IPS-18c (cell line): Measurements from ENCODE around the gene ZNF343.

ENCODE experiments used
- H3K4me3 ChIP-seq: 2 replicates; pipeline ENCODE4 v1.7.0; 2013; ENCODE audit warnings: low read depth, mild to moderate bottlenecking, low read length, moderate library complexity; ENCODE audit not compliant: insufficient read depth
- H3K9me3 ChIP-seq: one replicate; pipeline ENCODE4 v1.6.1; 2013; ENCODE audit warnings: mild to moderate bottlenecking, low read length, moderate library complexity; ENCODE audit not compliant: control insufficient read depth, insufficient read depth

ZNF343 gene

DNA sequence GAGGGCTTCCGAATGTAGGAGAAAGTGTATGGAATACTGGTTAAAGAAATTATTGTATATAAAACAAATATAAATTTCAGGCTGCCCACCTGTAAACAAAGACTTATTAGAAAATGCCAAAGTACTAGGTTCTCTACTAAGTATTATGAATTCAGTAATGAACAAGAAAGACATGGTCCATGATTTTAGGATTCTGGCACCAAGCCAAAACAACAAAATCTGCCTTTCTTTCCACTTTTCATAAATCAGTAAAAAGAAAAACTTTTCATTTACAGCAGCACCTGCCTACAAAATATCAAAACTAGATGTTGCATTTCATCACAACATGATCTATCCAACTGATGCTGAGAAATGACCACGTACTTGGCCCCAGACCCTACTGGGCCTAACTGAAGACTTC lies 23.6 kb downstream of the ZNF343 start:
- no peaks in the 10 kb centered on the region for H3K9me3 ChIP-seq
- no peak overlapping the region for H3K4me3 ChIP-seq

- no peaks in the 10 kb centered on the region for H3K9me3 ChIP-seq
Observed at GRCh38 chr20:2483504-2483903, 25.2 kb downstream of the ZNF343 start.

GRCh38 chr20:2480381-2480780 lies 28.3 kb downstream of the ZNF343 start:
- Histone ChIP-seq H3K4me3 (no peak overlapping the region), H3K9me3 (no peaks in the 10 kb centered on the region)

More at GRCh38 chr20:2483504-2483903, 25.2 kb downstream of the ZNF343 start:
- no peak overlapping the region for H3K4me3 ChIP-seq

- H3K4me3 ChIP-seq, result no peak overlapping the region
- H3K9me3 ChIP-seq, result no peaks in the 10 kb centered on the region
Observed at GRCh38 chr20:2476742-2477615, 31.7 kb downstream of the ZNF343 start.

- no peak overlapping the region for H3K4me3 ChIP-seq
- H3K9me3 ChIP-seq, result no peaks in the 10 kb centered on the region
Observed at GRCh38 chr20:2475850-2476741, 32.6 kb downstream of the ZNF343 start.

GRCh38 chr20:2473516-2473915 lies 35.2 kb downstream of the ZNF343 start:
- Histone ChIP-seq H3K9me3 (no peaks in the 10 kb centered on the region), H3K4me3 (no peak overlapping the region)

DNA sequence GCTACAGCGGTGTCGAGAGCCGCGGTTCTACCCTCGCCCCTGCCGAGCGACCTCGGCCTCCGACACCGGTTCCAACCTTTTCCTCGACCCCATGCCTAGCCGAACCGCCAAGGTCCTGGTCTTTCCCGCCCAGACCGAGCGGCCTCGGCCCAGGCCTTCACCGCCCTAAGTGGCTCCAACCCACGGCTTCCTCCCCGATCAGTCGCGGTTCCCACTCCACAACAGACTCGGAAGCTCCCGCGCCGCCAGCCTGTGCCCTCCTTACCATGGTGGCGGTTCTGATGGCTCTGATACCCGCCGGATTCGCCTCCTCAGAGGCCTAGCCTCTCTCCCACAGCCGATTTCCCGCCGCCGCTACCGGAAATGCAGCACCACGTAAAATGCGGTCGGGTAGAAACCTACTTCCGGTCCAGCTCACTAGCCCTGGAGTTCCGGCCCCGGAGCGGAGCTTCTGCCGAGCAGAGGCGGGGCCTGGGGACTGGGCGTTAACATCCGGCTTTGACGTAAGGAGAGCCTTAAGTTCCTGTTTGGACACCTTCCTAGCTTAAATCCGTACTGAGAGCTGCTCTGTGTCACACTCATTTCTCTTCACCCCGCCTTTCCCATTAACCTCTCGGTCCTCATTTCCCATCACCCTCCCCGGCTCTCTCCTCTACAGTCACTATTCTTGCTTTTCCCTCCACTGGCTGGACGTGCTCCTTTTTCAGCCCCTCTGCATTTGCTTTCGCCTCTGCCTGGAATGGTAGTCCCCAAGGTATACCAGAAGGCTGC lies 38.1 kb downstream of the ZNF343 start, which contains the start of gene SNRPB:
TSS of gene SNRPB (minus strand) at position 367 of the 771 bp plus-strand sequence. CDS start at position 268, 99 bp downstream.
- H3K4me3 ChIP-seq, result peak within 1 kb of the TSS; percentile 88
- no peaks in the 10 kb centered on the region for H3K9me3 ChIP-seq

DNA sequence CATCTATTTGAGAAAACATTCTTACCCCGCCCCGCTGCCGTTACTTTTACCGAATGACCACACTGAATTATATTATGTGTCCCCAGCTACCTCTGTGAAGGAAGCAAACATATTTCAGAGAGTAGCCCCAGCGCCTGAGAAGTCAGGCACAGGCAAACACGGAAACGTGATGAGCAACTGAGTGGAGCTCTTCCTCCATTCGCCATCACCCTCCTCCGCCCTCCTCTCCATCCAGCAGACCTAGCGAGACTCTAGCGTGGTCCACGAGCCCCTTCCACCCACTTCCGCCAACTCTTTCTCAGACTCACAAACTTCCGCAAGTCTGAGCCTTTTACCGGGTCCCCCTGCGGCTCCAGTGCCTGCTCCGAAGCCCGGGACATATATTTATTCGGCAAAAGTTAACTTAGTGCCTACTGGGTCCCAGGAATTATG lies 38.7 kb downstream of the ZNF343 start:
- H3K4me3 ChIP-seq, result peak overlapping the region; percentile 88
- H3K9me3 ChIP-seq, result no peaks in the 10 kb centered on the region

- no peaks in the 10 kb centered on the region for H3K9me3 ChIP-seq
- H3K4me3 ChIP-seq, result peak overlapping the region; percentile 88
Observed at GRCh38 chr20:2468581-2469407, 39.9 kb downstream of the ZNF343 start.

DNA sequence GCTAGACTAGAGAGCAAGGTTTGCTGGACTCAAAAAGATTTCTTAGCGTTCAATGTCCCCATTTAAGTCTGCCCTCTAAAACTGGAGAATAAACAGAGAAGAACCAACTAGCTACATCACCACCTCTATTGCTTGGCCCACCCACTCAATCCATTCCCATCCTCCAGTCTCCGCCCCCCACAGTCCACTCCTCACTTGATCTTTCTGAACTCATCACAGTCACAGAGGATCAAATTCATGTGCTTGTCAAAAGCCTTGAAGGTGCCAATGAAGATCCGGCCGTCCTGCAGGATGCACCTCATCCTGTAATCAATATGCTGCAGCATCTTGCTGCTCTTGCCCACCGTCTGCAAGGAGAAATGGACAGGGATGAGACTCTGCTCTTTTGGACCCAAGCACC lies 41.3 kb downstream of the ZNF343 start:
- Histone ChIP-seq H3K9me3 (no peaks in the 10 kb centered on the region), H3K4me3 (no peak overlapping the region)

DNA sequence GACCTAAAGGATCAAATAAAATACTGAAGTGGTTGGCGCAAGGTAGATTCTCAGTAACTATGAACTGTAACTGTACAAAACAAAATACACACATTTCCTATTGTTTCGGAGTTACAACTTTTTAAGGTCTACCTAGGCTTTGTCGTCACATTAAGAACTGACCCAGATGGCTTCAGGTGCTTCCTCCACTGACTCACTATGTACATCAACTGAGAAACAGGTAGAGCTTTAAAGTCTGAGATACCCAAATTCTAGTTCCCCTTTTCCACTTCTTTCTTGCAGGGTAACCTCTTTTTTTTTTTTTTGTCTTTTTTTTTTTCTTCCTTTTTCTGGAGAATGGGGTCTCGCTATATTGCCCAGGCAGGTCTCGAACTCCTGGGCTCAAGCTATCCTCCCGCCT lies 43.6 kb downstream of the ZNF343 start:
- no peak overlapping the region for H3K4me3 ChIP-seq
- H3K9me3 ChIP-seq, result no peaks in the 10 kb centered on the region

- no peaks in the 10 kb centered on the region for H3K9me3 ChIP-seq
- no peak overlapping the region for H3K4me3 ChIP-seq
Observed at GRCh38 chr20:2463616-2464365, 44.9 kb downstream of the ZNF343 start.

DNA sequence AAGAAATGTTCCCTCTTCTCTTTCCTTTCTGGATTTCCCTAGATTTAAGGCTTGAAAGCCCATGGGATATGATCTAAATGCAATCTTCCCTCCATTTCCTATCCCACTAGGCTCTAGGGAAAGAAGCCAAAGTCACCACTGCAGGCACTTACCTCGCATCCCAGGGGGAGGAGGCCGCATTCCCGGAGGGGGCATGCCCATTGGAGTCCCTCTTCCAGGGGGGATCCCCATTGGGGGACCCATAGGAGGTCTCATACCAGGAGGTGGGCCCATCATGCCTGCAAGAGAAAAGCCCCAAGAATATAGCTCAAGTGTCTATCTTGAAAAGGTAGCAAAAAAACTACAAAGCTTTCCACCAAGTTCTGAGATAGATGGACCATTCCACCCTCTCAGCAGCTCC lies 46.2 kb downstream of the ZNF343 start:
- H3K9me3 ChIP-seq, result no peaks in the 10 kb centered on the region
- H3K4me3 ChIP-seq, result no peak overlapping the region

GRCh38 chr20:2460752-2461424 lies 47.8 kb downstream of the ZNF343 start:
- H3K4me3 ChIP-seq, result no peak overlapping the region
- no peaks in the 10 kb centered on the region for H3K9me3 ChIP-seq

GRCh38 chr20:2459981-2460751 lies 48.5 kb downstream of the ZNF343 start:
- Histone ChIP-seq H3K4me3 (no peak overlapping the region), H3K9me3 (no peaks in the 10 kb centered on the region)
